SIG-M5 treated with dmso at 0.1 percent for 504 hours (cell line): Measurements from ENCODE around the gene TMEM178A.
"Not testable (repeated sequence)": the region's sequence is repeated elsewhere in the genome, so short reads cannot be mapped to it uniquely, and the experiment has no call there.

Experiments
- DNase-seq: peaks from one replicate; lab custom pipeline; 2025; ENCODE audit not compliant: unreplicated experiment; lab: John Stamatoyannopoulos, UW

Gene TMEM178A

GRCh38 chr2:39647104-39647765 is 18.5 kb upstream of the TMEM178A start:
- no peak for DNase-seq

- DNase-seq = no peak
These were observed 17.1 kb upstream of the TMEM178A start for GRCh38 chr2:39648580-39648979.

GRCh38 chr2:39649511-39649910 is 16.2 kb upstream of the TMEM178A start:
- DNase-seq = no peak

- DNase-seq = no peak
These were observed 15.2 kb upstream of the TMEM178A start for GRCh38 chr2:39650468-39650867.

GRCh38 chr2:39656215-39656614 is 9.5 kb upstream of the TMEM178A start:
- not testable (repeated sequence) for DNase-seq

GRCh38 chr2:39657287-39657937 is 8.3 kb upstream of the TMEM178A start:
- DNase-seq = no peak

GRCh38 chr2:39658371-39658770 is 7.3 kb upstream of the TMEM178A start:
- DNase-seq = no peak

GRCh38 chr2:39659765-39660611 is 5.7 kb upstream of the TMEM178A start:
- no peak for DNase-seq

- DNase-seq = no peak
These were observed 5.0 kb upstream of the TMEM178A start for GRCh38 chr2:39660612-39661236.

GRCh38 chr2:39661826-39662225 is 3.9 kb upstream of the TMEM178A start:
- DNase-seq = no peak

GRCh38 chr2:39663187-39663930 is 2.4 kb upstream of the TMEM178A start:
- no peak for DNase-seq

GRCh38 chr2:39664232-39664887 is 1.4 kb upstream of the TMEM178A start:
- DNase-seq = no peak

- DNase-seq = no peak
These were observed 677 bp upstream of the TMEM178A start for GRCh38 chr2:39664888-39665591.

GRCh38 chr2:39666491-39667101 is 879 bp downstream of the TMEM178A start:
- DNase-seq = no peak

- DNase-seq = no peak
These were observed 1.6 kb downstream of the TMEM178A start for GRCh38 chr2:39667104-39667885.

GRCh38 chr2:39667886-39668276 is 2.2 kb downstream of the TMEM178A start:
- no peak for DNase-seq

- no peak for DNase-seq
These were observed 2.9 kb downstream of the TMEM178A start for GRCh38 chr2:39668576-39669080.

GRCh38 chr2:39671604-39672003 is 5.9 kb downstream of the TMEM178A start:
- no peak for DNase-seq
